Activated naive CD4-positive, alpha-beta T cell (primary cell): ENCODE results near the gene BMPR1B.
"Not testable (repeated sequence)": the region's sequence is repeated elsewhere in the genome, so short reads cannot be mapped to it uniquely, and the experiment has no call there.

Source experiments
- DNase-seq, 4 experiments: peaks; one replicate each; lab custom pipeline; 2025; lab: John Stamatoyannopoulos, UW

BMPR1B gene

DNA sequence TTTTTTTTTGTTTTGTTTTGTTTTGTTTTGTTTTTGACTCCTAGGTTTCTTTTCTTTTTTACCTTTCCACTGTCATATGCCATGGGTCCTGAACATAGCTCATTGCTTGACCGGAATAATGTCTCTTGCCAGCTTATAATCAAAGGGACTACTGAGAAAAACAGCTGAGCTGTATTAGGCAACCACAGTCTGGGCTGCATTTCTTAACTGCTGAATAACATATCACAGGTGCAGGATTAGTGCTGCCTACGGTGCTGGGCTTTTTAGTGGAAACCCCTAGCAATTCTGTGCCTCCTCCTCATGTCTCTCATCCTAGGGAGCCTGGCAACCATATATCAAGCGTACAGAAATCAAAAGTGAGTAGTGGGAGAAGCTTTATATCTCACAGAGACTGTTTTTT is 333.5 kb downstream of the BMPR1B start:
- no peak for DNase-seq

DNA sequence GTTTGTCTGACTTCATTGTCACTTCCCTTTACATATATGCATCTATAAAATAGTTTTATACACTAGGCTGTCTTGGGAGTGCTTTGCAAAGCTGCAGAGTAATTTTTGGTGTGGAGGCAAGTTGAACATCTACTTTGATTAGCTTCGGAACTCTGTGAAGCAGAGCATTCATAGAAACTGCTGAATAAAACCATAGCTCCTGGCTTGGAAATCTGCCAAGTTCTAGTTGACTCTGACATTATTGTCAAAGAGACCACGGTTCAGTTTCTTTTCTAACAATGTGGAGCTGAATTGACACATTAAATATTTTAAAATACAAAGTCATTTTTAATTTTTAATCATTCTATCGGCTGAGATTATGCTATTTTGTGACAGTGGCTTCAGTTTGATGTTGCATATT is 335.0 kb downstream of the BMPR1B start:
- no peak for DNase-seq

DNA sequence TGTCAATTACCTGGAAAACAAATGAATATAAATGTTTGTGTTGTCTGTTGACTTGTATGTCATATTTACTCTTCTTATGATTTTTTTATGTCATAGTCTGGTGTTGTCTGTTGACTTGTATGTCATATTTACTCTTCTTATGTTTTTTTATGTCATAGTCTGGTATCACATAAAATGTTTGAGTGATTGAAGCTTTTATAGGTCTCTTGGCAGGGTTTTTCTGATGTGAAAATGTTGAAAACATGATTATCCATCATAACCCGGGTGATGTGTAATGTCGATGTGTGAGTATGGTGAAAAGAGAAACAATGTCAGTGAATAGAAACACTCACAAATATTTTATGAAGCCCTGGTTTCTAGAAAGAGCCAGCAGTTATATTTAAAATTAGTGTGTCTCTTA is 335.7 kb downstream of the BMPR1B start:
- no peak for DNase-seq

DNA sequence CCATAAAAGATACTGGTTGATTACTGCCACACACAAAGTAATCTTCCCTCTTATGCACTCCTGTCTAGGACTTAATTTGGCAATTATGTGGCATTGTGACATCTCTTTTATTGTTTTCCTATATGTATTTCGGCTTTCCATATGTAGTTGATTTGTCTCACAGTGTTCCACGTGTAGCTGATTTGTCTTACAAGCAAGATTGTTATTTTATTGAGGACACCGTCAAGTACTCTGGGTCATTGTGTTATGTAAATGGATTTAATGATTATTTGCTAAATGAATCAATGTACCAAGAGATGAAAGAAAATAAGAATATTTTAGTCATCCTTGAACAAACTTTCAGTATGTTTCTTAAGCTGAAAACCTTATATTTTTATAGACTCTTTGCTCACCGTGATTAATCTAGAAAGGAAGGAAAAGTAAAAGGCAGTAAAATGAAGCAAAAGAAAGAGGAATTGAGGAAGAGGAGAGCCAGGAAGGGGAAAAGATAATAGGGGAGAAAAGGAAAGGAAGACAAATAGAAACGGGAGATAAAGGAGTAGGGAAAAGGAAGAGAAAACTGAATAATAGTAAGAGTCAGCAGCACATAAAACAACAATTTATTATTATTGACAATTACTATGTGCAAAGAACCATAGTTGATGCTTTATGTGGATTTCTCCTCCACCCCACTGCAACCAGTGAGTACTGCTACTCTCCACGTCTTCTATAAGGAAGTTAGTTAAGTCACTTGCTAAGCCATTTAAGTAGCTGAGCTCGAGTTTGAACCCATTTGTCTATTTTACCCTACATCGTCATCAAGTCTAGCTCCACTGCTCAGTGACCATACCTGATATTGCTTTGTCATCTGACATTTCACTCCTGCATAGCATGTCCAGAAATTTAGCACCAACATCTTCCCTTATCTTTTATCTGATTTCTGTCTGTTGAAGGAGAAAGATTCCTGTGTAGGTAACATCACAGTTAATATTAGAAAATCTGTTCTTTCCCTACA is 336.5 kb downstream of the BMPR1B start:
- DNase-seq = no peak

DNA sequence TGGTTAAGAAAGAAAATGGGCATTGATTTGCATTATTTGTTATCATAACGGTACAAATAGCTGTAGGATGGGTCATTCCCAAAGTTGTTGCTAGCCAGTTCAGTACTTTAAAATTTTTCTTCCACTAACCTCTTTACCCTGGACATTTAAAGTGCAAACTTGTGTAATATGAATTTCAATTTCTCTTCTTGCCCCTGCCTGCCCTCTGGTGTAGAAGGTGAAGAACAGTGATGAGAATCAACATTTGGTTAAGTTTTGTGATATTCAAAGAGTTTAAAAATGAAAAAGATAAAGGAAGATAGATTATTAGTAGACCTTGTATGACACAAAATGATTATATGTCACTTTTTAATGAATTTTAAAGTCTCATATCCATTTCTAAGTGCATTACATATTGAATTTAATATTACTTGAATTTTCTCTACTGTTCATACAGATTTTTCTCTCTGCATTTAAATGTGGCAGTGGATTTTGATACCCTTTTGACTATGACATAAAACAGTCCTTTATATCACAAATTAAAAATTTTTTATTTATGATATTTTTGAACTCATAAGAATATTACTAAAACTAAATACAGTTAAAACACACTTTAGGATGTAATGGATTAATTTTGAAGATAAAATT is 337.7 kb downstream of the BMPR1B start:
- no peak for DNase-seq

DNA sequence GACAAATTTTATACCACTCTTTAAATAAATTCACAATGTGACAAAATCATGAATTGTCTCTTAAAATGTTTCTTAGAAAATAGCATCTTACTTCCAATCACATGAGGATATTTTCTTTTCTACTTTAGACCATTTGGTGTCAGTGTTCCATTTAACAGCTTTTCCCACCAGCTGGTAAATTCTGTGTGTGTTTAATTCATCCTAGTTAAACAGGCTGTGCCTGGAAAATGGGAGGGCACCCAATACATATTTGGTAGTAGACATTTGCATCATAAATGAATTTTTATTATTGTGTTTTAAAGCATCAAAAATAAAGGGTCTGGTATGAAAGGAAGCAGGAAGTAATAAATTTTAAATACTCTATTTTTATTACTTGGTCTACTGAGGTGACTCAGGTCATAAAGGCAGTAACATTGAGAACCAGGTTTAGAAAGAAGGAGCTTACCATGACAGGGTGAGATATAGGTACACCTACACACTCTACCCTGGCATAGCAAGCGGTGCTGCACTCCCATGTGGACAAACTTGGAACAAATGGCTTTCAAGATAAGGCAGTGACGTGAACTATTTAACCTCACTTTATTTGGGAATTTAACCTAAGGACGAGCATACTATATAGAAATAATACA is 344.5 kb downstream of the BMPR1B start:
- DNase-seq = no peak

DNA sequence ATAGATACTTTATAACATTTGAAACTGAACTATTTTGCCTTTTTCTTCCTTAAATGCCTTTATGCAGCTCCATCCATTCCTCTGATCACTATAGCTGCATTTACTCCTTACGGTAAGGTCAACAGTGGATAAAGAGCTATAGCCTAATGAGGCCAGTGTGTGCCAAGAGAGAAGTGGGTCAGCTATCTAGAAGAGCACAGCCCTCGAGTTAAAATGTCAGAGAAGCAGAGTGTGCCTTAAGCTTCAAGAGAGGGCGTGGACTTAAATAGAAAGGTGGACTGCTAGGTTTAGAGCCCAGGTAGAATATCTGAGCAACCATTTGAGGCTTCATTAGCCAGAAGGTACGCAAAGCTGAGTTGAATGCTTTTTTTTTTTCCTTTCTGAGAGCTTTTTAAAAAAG is 347.4 kb downstream of the BMPR1B start:
- no peak for DNase-seq

DNA sequence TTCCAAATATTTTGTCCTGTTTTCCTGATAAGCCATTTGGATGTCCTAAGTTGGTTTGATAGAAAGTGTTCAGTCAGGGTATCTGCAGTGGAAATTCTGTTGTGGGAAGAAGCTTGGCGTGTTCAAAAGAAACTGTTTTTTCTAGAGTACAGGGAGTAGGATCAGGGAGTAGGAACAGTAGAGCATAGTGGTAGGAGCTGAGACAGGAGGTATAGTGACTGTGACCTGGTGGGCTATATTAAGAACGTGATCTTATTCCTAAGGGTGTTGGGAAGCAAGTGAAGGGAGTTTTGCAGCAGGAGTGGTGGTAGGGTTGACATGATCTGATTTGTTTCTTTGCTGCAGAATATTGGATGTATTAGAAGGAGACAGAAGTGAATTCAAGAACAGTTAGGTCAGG is 348.2 kb downstream of the BMPR1B start:
- DNase-seq = no peak

DNA sequence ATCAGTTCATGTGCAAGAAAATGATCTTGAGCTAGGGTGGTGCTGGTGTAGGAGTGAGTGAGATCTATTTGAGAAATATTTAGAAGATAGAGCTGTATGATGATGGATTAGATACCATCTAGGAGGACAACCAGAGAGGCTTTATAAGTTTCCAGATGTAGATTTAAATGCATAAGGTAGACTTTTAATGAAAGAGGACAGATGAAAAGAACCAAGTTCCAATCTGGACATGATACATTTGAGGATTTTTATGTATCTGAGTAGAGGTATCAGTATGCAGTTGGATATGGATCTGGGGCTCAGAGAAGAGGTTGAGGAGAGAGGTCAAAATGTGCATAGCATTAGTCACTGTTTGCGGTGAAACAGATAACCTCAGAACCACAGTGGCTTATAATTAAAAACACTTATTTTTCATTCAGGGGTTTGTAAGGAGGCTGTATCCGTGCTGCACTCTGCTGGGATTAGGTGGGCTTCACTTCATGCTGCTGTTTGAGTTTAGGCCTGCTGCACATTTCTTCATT is 348.7 kb downstream of the BMPR1B start:
- DNase-seq = no peak

DNA sequence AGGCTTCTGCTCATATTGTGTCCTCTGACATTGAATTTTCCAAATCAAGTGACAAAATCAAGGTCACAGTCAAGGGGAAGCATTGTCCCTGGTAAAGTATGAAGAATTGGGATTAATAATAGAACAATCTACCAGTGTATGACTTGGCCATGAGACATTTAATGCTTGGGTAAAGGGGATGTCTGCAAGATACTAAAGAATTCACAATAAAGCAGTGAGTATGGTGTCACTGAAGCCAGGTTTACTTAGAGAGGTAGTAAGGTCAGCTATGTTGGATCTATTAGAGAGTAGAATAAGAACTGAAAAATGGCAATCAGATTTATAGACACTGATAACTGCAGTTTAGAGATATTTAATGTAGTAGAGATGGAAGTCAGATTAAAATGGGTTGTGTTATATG is 349.2 kb downstream of the BMPR1B start:
- no peak for DNase-seq

DNA sequence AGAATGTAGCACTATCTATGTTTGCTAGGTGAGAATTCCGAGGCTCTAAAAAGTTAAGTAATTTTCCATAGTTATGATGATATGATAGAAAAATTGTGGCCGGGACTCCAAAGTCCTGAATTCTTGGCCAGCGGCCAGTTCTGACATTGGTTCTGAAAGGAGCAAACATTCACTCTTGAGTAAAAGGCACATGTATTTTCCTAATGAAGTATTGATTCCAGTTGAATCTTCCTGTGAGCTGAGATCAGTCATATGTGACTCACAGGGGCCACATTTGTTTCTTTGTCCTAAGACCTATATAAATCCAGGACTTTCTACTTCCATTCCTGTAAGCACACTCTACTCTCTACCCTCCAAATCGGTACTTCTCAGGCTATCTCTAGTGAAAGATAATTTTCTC is 349.9 kb downstream of the BMPR1B start:
- no peak for DNase-seq

DNA sequence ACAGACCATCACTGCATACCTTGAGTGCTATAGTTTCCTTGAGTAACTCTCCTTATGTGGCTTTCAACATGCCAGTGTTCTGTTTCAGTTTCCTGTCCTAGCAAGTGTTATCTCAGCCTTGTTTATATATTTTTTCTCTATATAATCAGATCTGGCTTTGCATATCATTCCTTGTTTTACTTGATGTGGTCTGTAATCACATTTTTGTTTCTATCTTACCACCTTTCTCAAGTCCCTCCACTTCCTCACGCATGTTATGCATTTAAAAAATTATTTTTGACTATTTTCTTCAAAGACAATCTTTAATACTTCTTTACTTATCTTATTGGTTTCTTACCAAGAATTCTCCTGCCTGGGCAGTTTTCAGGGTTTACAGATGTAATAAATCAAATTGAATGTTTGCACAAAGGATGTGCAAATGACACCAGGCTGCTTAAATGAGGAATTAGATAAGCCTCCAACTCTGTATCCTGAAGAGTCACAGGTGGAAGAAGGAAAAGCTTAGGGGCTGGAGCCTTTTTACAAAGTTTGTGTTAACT is 351.2 kb downstream of the BMPR1B start:
- DNase-seq = no peak

DNA sequence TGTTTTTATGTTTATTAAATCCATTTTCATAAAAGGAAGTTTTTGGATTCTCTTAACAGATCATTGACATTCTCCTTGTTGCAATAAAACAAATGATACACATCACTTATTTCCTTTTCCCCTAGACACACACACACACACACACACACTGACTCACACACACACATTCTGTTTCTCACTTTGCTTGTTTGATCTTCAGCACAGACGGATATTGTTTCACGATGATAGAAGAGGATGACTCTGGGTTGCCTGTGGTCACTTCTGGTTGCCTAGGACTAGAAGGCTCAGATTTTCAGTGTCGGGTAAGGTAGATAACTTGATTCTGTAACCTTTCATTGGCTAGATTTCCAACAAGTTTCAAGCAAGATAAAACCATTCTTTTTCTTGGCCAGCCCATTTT is 356.8 kb downstream of the BMPR1B start:
- no peak for DNase-seq

DNA sequence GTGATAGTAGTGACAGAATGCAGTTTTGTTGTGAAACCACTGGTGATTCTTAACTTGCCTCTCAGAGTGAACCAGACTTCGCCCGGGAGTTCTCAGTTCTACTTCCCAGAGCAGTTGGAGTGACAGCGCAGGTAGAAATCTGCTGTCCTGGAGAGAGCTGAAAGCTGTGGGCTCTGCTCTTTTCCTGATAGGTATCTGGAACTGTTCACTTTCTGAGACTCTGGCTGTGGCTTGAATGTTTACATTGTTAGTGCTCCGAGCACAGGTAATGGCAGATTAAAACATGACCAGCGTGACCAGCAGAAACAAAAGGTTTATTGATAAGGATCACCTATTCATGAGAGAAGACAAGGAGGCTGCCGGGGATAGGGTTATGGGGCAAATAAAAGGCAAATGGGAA is 360.7 kb downstream of the BMPR1B start:
- DNase-seq = no peak

DNA sequence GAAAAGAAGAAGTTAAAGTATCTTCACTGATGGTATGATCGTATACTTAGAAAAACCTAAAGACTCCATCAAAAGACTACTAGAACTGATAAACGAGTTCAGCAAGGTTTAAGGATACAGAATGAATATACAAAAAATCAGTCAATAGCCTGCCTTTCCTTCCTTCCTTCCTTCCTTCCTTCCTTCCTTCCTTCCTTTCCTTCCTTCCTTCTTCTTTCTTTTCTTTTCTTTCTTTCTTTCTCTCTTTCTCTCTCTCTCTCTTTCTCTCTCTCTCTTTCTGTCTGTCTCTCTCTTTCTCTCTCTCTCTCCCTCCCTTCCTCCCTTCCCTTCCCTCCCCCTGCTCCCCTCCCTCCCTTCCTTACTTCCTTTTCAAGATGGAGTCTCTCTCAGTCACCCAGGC is 362.7 kb downstream of the BMPR1B start:
- no peak for DNase-seq

DNA sequence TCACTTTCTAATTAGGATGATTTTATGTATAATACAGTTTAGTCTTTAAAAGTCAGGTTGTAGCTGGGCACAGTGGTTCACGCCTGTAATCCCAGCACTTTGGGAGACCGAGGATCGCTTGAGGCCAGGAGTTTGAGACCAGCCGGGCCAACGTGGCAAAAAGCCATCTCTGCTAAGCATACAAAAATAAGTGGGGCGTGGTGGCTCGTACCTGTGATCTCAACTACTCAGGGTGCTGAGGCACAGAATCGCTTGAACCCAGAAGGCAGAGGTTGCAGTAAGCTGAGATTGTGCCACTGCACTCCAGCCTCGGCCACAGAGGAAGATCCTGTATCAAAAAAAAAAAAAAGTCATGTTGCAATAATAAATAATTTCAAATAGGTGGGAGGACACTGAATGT is 364.2 kb downstream of the BMPR1B start:
- no peak for DNase-seq

DNA sequence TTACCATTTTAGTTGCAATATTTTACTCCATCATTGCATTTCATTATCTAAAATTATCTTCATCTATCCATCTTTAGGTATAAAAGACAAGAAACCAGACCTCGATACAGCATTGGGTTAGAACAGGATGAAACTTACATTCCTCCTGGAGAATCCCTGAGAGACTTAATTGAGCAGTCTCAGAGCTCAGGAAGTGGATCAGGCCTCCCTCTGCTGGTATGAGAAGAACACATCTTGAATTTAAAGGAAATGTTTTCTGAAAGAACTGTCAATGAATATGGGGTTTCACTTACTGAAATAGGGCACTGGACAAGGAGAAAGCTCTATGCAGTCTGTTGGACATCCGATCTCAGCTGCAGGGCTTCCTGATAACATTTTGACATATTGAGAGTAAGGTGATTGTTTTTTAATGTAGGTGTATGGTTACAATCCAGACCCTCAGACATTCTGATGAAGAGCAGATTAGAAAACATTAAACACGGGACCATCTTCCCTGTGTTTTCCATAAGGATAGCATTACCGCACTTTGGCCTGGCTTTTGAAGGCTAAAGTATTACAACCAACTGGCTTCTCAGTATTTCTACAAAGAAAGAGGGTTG is 367.2 kb downstream of the BMPR1B start:
- DNase-seq = no peak

DNA sequence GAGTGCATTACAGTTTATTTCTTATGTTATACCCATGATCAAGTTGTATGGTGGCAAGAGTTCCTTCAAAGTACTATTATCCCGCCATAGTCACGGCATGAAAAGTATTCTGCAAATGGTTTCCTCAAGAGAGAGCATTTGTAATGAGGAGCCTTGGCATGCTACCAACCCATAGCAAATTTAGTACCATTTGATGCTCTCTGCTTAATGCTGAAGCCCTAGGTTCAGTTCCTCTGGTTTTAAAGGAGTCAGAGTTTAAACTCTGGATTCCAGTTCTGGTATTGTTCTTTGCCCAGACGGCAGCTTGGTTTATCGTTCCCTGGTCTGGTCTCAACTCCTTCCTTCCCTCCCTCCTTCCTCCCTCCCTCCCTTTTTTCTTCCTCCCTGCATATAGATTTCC is 371.3 kb downstream of the BMPR1B start:
- no peak for DNase-seq

DNA sequence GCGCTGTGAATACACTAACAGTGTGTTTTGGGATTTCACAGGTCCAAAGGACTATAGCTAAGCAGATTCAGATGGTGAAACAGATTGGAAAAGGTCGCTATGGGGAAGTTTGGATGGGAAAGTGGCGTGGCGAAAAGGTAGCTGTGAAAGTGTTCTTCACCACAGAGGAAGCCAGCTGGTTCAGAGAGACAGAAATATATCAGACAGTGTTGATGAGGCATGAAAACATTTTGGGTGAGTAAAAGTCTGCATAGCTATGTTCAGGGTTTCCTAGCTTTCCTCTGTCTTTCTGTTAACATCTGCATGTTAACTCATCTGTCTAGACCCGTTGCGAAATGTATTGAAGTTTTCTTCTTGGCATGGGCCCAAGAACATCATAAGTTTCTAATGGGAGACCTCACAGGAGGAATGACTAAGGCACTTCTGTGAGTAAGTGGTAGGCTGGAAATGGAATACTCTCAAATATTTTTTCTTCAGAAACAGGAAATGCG is 372.1 kb downstream of the BMPR1B start:
- no peak for DNase-seq

DNA sequence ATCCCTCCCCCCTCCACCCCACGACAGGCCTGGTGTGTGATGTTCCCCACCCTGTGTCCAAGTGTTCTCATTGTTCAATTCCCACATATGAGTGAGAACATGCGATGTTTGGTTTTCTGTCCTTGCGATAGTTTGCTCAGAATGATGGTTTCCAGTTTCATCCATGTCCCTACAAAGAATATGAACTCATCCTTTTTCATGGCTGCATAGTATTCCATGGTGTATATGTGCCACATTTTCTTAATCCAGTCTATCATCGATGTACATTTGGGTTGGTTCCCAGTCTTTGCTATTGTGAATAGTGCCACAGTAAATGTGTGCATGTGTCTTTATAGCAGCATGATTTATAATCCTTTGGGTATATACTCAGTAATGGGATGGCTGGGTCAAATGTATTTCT is 376.3 kb downstream of the BMPR1B start:
- not testable (repeated sequence) for DNase-seq

DNA sequence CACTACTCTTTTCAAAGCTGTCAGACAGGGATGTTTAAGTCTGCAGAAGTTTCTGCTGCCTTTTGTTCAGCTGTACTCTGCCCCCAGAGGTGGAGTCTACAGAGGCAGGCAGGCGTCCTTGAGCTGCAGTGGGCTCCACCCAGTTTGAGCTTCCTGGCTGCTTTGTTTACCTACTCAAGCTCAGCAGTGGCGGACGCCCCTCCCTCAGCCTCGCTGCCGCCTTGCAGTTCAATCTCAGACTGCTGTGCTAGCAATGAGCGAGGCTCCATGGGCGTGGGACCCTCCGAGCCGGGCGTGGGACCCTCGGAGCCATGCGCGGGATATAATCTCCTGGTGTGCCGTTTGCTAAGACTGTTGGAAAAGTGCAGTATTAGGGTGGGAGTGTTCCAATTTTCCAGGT is 381.7 kb downstream of the BMPR1B start:
- DNase-seq = not testable (repeated sequence)

DNA sequence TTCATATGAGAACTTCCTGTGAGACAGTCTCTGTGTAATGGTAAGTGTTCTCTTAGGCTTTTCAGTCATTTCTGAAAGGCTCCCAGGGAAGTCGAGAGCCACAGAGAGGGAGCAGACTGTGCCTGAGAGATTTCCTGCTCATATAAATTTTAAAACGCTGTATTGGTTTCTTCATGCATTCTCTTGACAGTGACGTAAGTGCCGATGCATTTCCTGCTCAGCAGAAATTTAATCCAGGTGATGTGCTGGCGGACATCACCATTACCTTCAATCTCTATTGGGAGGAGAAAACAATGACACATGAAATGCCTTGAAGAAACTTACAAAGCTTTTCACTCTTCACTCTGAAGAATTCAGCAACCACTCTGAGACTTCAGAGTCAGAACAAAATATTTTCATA is 383.6 kb downstream of the BMPR1B start:
- DNase-seq = no peak
